Astrocyte of the spinal cord (primary cell): ENCODE measurements around the gene STK39.

Experiments
- DNase-seq: peaks from one replicate; pipeline ENCODE4 v3.0.0; 2011; ENCODE audit warnings: low read depth, low spot score
- H3K4me3 ChIP-seq: 2 replicates; pipeline ENCODE4 v1.5.1; 2011; ENCODE audit warnings: low read depth, mild to moderate bottlenecking, low read length, moderate library complexity
- CTCF ChIP-seq: IDR thresholded peaks from 2 replicates; pipeline ENCODE4 v1.5.1; 2012; ENCODE audit warnings: low read depth, mild to moderate bottlenecking, low read length, inconsistent platforms
- in situ Hi-C: cut with HindIII; loops from 2 replicates; pipeline ENCODE4 v1.10.0; 2017; ENCODE audit warnings: low sequenced_read_pairs

STK39 gene

GRCh38 chr2:168207851-168208250, 39.5 kb downstream of the STK39 start:
- H3K4me3 ChIP-seq = no peak overlapping the region
- in situ Hi-C loops = no loop called here
- no peak for TF ChIP-seq CTCF
- DNase-seq = no peak

GRCh38 chr2:168203762-168204693, 43.4 kb downstream of the STK39 start:
- no peak for DNase-seq
- no peak for TF ChIP-seq CTCF
- in situ Hi-C loops = no loop called here
- H3K4me3 ChIP-seq = no peak overlapping the region

GRCh38 chr2:168201584-168202116, 45.7 kb downstream of the STK39 start:
- DNase-seq = no peak
- no peak for TF ChIP-seq CTCF
- in situ Hi-C loops = no loop called here

GRCh38 chr2:168200930-168201583, 46.3 kb downstream of the STK39 start:
- no peak for TF ChIP-seq CTCF
- H3K4me3 ChIP-seq = no peak overlapping the region
- in situ Hi-C loops = no loop called here
- no peak for DNase-seq

More at GRCh38 chr2:168201584-168202116, 45.7 kb downstream of the STK39 start:
- H3K4me3 ChIP-seq = no peak overlapping the region

- DNase-seq = peak; percentile 65
- no peak overlapping the region for H3K4me3 ChIP-seq
- in situ Hi-C loops = no loop called here
- no peak for TF ChIP-seq CTCF
Observed at GRCh38 chr2:168198476-168199207, 48.8 kb downstream of the STK39 start.

GRCh38 chr2:168196764-168197180, 50.6 kb downstream of the STK39 start:
- DNase-seq = no peak
- no peak for TF ChIP-seq CTCF
- no peak overlapping the region for H3K4me3 ChIP-seq
- in situ Hi-C loops = no loop called here
